GM19467 (cell line): Measurements from ENCODE around the gene TTC33.
"Not testable (repeated sequence)": the region's sequence is repeated elsewhere in the genome, so short reads cannot be mapped to it uniquely, and the experiment has no call there.

Source experiments
- ATAC-seq: cut with Tn5 transposase; IDR thresholded peaks from one replicate; pipeline ENCODE4 v1.9.1; 2021; ENCODE audit warnings: mild to moderate bottlenecking, moderate library complexity; ENCODE audit not compliant: unreplicated experiment

TTC33 gene

DNA sequence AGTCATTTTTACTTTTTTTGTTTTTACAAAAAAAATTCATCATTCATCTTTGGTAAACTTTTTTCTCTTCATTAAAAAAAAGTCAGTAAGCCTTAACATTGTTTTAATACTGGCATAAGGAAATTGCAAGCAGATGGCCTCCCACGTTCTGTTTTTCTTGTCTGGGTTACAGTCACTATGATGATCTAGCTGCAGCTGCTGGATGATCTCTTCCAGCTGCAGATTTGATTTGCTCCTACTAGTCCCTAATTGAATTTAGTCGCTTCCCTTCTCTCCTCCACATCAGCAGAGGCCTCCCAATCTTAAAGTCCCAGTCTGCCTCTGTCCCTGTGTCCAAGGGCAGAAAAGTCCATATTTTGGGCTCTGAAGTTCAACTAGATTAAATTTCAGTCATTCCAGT, 182.8 kb downstream of the TTC33 start:
- no peak for ATAC-seq

DNA sequence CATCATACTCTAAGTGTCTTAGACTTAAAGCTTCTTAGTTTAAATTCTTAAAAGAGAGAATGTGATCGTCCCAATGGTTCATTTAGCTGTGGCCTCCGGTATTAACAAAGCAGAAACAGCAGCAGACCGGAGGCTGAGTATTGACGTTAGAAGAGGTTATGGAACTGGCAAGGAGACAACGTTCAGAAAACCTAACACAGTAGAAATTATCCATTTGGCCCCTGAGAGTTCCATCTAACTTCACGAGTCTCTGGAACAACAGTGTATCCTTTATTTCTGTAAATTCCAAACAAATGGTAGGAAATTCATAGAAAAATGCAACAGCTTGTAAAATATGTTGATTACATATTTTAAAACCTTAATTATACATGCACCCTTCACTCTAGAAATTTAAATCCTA, 183.4 kb downstream of the TTC33 start:
- no peak for ATAC-seq

DNA sequence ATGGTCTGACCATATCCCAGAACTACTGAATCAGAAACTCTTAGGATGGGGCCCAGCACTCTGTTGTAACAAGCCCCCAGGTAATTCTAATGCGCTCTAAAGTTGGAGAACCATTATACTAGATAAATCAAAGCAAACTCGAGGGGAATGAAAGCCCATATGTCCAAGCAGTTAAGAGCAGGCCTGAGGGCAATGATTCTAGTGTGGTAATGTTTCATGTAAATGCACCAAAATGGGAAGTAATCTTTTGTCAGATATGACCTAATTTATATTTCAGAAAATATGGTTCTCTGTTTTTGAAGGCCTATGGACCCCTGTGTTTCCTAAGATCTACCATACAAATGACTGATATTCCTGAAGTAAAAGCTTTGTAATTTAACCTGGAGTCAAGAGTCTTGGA, 184.0 kb downstream of the TTC33 start:
- ATAC-seq, result no peak

DNA sequence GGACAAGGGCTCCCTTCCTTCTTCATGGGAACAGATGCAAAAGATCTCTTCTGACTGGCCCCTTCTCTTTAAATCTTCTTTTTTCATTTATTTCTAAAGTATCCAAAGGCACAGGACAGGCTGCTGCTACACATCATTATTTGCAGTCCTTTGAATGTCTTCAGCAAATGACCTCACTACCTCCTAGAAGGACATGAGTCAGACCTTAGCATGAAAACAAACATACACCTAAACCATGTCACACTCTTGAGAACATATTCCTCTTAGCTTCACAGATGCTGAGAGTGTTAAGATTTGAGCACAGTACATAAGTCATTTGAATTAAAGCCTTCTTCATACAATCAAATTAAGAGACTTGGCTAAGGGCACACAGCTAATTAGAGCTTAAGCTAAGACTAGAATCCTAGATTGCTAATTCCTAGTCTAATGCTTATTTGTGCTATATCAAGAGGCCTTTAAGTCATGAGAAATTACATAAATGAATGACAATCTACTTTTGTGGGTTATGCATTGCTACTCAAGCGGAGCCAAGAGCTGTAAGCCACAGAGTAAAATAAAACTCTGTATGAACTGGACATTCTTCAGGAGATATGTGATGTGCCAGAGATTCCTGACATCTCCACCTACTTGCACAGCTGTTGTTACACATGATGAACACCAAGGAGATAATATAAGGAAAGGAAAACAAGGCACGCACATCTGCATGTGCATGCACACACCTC, 185.2 kb downstream of the TTC33 start:
- ATAC-seq, result peak; percentile 72

DNA sequence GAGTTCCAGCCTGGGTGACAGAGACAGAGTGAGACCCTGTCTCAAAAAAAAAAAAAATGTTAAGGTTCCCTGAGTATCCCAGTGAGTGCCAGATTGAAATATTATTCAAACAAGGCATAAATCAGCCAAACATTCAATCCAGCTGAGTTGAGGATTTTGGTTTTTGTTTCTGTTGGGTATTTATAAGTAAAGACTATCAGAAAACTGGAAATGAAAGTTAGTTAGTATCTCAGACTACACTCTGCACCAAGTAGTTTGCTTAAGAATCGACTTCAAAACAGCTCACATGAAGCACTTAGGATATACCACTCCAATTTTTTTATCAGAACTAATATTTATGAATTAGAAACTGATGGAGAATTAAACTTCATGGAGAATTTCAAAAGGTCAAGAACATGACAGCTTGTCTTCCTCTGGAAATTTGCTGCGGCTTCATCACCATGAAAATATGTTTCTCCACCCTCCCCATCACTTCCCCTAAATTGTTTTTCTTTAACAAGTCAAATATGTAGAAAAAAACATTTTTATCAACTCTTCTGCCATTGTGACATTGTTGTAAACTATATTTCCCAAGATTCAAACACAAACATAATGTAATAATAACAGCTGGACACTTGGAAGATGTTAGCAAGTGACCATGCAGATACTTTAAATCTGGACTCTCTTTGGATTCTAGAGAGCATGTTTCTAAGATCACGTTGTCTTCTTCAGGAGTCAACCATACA, 186.1 kb downstream of the TTC33 start:
- ATAC-seq, result no peak

DNA sequence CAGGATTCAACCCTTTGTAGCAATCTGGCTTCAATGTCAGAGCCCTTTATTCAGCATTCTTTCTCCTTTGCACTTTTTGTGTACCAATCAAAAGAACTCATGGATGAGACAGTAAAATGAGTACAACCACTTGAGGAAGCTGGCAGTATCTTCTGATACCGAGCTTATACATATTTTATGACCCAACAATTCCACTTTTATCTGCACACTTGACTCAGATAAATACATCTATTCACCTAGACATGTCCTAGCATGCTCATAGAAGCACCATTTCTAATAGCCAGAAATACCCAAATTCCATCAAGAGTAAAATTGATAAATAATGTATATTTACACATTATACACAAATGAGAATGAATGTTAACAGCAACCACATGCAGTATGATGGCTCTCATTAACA, 187.2 kb downstream of the TTC33 start:
- ATAC-seq, result no peak

DNA sequence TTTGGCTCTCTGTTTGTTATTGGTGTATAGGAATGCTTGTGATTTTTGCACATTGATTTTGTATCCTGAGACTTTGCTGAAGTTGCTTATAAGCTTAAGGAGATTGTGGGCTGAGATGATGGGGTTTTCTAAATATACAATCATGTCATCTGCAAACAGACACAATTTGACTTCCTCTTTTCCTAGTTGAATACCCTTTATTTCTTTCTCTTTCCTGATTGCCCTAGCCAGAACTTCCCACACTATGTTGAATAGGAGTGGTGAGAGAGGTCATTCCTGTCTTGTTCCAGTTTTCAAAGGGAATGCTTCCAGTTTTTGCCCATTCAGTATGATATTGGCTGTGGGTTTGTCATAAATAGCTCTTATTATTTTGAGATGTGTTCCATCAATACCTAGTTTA, 192.6 kb downstream of the TTC33 start:
- not testable (repeated sequence) for ATAC-seq

DNA sequence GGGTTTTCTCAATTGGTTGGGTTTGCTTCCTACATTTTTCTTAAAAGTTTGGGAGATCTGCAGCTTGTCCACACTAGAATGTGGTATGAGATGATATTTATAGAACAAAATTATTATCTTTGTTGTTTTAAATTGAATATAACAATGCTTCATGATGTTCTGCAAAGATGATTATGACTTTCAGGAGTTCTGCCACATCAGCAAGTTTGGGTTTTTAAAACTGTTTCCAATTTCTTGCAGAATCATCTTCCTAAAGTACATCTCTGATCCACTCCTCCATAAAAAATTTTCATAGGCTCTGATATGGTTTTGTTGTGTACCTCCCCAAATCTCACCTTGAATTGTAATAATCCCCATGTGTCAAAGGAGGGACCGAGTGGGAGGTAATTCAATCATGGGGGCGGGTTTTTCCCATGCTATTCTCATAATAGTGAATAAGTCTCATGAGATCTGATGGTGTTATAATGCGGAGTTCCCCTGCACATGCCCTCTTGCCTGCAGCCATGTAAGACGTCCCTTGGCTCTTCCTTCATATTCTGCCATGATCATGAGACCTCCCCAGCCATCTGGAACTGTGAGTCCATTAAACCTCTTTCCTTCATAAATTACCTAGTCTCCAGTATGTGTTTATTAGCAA, 195.2 kb downstream of the TTC33 start:
- no peak for ATAC-seq

DNA sequence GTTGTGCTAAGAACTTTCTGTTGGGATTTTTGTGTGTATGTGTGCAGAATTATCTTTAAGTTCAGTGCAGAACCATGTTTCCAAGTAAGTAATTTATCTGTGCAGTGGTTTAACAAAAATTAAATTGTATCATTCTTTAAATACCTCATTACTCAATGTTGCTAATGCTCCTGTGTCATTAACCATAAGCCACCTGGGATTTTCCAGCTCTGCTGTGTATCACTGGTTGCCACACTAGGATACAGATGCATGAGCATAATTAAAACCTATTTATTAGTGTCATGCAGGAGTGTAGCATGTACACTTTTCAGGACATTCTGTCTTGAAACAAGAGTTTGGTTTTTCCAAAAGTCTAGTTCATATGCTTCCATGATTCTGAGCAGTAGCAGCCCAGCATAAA, 196.5 kb downstream of the TTC33 start:
- no peak for ATAC-seq

DNA sequence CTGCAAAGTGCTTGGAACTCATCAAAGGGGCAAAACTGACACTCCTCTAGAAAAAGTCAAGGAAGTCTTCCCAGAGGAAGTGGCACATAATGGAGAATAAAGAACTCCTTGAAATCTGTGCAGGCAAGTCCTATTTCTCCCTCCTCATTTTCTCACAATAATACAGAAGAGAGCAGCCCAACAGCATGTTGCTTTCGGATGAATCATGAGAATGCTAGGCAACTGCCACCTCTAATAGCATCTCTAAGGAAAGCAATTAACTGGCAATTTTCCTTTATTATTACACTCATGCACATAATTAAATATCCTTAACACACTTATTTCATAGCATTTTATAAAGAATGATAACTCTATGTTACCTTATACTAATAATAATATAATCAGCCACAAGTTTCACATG, 198.3 kb downstream of the TTC33 start:
- ATAC-seq, result no peak

DNA sequence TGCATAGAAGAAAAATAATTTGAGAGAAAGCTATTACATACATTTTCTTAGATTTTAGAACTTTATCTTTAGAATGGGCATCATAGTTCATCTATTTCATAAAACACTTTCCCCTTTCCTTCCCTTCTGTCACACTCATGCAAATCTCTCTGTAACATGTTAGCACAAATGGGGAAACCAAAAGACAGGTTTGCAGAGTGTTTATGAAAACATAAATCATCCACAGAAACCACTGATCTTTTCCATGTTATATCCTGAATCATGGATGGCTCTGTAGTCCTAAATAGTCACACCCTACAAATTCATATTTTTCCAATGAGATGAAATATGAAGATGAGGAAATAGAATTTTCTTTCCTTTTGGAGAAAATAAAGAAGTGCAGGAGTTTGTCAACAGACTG, 198.9 kb downstream of the TTC33 start:
- ATAC-seq, result no peak

DNA sequence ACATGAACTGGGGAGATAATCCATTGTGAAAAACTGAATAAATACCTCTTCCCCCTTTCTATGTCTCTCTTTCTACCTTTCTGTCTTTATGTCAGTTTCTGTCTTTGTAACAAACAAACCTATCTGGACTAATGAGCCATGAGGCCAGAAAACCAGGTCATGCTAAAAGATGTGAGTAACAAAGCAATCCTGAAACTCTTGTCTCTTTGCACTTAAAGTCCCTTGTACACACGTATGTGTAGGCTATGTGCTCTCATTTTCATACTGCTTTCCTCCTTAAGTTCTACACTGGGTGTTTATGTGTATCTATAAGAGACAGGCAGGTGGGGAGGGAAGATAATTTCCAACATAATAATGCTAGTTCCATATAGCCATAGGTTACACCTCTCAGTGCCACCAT, 199.9 kb downstream of the TTC33 start:
- no peak for ATAC-seq

DNA sequence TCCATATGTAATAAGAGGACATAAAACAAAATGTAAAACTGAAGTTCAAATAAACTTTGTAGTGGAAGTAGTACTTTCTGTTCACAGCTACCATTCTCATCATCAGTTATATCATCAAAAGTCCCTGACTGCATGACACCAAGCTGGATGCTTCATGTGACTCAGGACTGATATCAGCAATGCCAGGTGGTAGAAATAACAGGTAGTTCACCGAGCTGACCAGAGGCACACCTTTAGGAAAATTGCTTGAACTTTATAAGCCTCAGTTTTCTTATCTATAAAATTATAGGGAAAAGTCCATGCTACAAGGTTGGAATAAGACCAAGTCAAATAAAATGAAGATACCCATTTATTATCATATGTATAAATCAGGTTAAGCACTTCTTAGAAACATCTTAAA, 200.9 kb downstream of the TTC33 start:
- ATAC-seq, result no peak

DNA sequence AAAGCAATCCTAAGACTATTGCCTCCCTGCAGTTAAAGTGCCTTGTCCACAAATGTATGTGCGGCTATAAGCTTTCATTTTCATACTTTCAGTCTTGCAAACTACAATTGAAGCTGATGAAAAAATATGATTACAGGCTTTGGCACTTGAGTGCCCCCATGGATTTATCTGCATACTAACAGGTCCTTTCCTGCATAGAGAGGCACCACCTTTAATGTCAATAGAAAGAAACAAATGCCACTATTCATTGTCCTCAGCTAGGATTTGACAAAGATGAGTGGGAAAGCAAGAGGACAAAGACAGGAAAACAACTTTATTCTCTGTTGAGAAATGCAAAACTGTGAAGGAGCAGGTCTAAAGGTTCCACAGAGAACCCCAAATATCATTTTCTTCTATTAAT, 201.7 kb downstream of the TTC33 start:
- no peak for ATAC-seq

DNA sequence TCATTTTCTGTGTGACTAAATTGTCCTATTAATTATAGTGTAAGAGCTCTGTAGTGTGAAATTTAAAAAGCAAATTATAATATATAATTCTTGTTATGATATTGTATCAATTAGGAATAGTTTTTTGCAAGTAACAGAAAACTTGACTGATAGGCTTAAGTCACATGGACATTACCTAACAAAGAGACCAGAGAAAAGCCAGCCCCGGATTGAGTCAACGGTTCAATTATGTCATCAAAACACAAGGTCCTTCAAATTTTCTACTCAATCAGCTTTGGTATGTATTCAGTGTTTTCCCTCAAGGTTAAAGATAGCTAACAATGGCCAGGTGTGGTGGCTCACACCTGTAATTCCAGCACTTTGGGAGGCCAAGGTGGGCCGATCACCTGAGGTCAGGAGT, 202.8 kb downstream of the TTC33 start:
- ATAC-seq, result no peak

DNA sequence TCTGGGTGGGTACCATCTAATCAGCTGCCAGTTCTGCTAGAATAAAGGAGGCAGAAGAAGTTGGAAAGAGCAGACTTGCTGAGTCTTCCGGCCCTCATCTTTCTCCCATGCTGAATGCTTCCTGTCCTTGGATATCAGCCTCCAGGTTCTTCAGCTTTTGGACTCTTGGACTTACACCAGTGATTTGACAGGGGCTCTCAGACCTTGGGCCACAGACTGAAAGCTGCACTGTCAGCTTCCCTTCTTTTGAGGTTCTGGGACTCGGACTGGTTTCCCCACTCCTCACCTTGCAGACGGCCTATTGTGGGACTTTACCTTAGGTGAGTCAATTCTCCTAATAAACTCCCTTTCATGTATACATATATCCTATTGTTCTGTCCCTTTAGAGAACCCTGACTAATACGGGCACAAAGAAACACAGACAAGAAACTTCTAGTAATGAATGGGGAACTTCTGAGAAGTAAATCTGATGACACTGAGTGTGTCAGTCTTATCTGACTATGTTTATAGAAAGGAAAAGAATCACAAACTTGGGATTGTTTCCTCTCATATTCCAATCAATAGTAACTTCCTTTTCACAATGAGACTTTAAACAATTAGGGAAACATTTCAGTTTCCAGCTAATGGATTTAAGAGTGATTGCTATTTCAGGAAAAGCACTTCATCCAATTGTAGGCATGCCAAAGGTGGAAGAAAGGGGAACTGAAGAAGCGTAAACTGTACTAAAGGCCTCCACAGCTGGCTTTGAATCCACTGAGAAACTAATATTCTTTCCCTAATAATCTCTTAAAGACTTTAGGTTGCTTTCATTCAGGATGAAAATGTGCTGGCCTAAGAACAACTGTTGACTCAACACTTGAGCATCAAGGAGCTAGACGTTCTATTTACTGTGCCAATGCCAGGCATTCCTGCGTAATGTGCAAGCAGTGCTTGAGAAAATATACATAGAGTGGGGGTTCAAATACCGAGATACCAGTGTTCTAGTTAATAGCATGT, 204.0 kb downstream of the TTC33 start:
- ATAC-seq, result no peak

DNA sequence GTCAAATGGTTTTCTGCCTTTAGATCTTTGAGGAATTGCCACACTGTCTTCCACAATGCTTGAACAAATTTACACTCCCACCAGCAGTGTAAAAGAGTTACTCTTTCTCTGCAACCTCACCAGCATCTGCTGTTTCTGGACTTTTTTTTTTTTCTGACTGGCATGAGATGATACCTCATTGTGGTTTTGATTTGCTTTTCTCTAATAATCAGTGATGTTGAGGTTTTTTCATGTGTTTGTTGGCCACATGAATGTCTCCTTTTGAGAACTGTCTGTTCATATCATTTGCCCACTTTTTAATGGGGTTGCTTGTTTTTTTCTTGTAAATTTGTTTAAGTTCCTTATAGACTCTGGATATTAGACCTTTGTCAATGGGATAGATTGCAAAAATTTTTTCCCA, 205.3 kb downstream of the TTC33 start:
- no peak for ATAC-seq

DNA sequence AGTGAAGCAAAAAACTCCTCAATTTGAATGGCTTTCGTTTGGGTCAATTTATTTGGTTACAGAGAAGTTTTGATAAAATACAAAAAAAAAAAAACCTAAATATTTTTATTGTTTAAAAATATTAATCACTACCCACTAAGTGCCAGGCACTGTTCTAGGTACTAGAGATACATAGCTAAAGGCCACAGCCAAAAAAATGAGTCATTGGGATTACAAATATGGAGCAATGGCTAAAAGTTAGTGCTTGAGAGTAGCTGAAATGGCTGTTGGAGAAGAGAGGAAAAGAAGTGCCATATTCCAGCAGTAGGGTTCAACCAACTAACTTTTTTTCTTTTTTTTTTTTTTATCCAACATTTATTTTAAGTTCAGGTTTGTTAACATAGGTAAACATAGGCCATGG, 206.1 kb downstream of the TTC33 start:
- no peak for ATAC-seq

DNA sequence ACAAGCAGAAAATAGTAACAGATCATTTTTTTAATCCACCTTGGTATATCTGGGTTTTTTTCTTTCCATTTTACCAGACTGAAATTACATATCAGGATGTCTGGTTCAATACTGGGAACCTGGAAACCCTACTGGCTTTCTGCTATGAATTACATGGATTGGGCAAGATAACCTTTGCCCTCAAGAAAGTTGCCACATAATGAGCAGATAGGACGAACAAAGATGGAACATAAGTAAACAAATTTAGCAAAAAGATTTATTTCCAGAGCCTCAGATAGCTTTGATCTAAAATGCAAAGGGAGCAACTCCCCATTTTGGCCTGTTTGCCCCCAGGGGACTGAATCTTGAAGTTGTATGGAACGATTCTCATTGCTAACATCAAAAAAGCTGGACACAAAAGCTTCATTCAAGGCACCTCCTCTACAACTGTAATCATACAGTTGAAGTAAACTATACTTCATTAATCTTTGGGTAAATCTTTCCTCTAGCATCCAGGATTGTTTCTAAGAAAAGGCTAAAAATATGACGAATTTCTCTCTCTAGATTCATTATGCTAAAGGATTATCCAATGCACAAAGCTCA, 207.7 kb downstream of the TTC33 start:
- no peak for ATAC-seq

DNA sequence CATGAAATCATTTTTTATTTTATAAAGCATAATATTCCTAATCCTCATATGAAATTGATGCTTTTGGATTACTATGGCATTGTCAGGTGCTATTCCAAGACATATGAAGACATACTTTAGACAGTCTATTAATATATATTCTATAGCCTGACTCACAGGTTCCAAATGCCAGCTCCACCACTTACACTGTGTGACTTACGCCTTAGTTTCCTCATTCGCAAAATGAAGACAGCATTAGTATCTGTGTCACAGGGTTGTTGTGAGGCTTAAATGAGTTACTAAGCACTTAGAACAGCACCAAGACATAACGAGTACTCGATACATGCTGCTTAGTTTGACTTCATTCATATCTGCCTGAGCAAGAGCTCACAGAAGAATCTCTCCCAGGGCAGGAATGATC, 208.2 kb downstream of the TTC33 start:
- ATAC-seq, result no peak

DNA sequence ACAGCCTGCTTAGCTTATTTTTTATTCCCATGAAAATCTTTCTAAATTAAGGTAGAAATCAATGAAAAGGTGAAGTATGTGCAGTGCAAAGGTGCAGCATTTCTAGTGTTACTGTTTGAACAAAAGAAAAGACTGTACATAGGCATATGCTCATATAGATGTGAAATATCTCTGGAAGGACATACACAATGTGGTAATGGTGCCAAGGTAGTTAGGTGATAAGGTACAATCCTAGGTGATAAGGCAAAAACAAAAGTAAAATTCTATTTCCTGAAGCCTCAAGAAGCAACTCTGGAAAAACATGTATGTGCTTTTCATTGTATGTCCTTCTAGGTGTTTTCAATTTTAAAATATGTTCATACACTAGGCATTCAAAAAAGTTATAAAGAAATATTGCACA, 215.5 kb downstream of the TTC33 start:
- ATAC-seq, result no peak
